H1 (cell line): ENCODE results near the gene CBFA2T2. TPM values are rescaled to one million over a fixed set of nuclear protein-coding genes. Genes with fewer than 3 reads are reported as not detected.

Experiments used
- CTCF ChIA-PET: fragments of 300-600 bp; sonication (Branson Sonifier 250); formaldehyde crosslinking; loops from one replicate; lab custom pipeline; 2021; ENCODE audit not compliant: partially characterized antibody; lab: Charles Lee
- POLR2A ChIA-PET: fragments of 300-600 bp; sonication (Branson Sonifier 250); formaldehyde crosslinking; loops from one replicate; lab custom pipeline; 2021; ENCODE audit warnings: inconsistent platforms; ENCODE audit not compliant: partially characterized antibody; lab: Charles Lee
- DNase-seq, 2 experiments: peaks; one replicate each; pipeline versions ENCODE4 v3.0.0 to v3.0.0-alpha.2; 2010 to 2022; ENCODE audit warnings: low spot score in 2 of 2, low read depth in 1 of 2, mixed read lengths in 1 of 2
- FAIRE-seq: peaks from 2 replicates; lab custom pipeline; 2011; peaks lifted over from hg19 to GRCh38; lab: Jason Lieb, UNC
- H2AFZ ChIP-seq: 2 replicates; pipeline ENCODE4 v1.8.1; 2012; ENCODE audit warnings: low read length, inconsistent platforms
- H2AK5ac ChIP-seq: 2 replicates; pipeline ENCODE4 v1.6.1; 2013; ENCODE audit warnings: low read depth, low read length
- H2BK120ac ChIP-seq: replicated peaks from 2 replicates; pipeline ENCODE3; 2013; ENCODE audit warnings: low read depth, low read length, inconsistent platforms
- H2BK12ac ChIP-seq: 2 replicates; pipeline ENCODE4 v1.6.1; 2013; ENCODE audit warnings: low read depth, low read length
- H2BK15ac ChIP-seq: 2 replicates; pipeline ENCODE4 v1.6.1; 2013; ENCODE audit warnings: low read length
- H2BK20ac ChIP-seq: 2 replicates; pipeline ENCODE4 v1.6.1; 2013; ENCODE audit warnings: low read length
- H2BK5ac ChIP-seq: 2 replicates; pipeline ENCODE4 v1.6.1; 2013; ENCODE audit warnings: low read depth, low read length
- H3K14ac ChIP-seq: 2 replicates; pipeline ENCODE4 v1.6.1; 2013; ENCODE audit warnings: inconsistent platforms; ENCODE audit not compliant: insufficient read length
- H3K18ac ChIP-seq: 2 replicates; pipeline ENCODE4 v1.6.1; 2013; ENCODE audit warnings: low read length; ENCODE audit errors: extremely low read depth
- H3K23ac ChIP-seq: 2 replicates; pipeline ENCODE4 v1.6.1; 2013; ENCODE audit warnings: inconsistent platforms; ENCODE audit not compliant: insufficient read length
- H3K23me2 ChIP-seq: 2 replicates; pipeline ENCODE4 v1.6.1; 2013; ENCODE audit warnings: low read depth, low read length
- H3K27ac ChIP-seq: 2 replicates; pipeline ENCODE4 v1.6.1; 2011; ENCODE audit warnings: low read depth, low read length, inconsistent platforms
- H3K27me3 ChIP-seq, 4 experiments: replicated peaks in 1 of 4; 1 replicate in 1 of 4; 2 replicates in 3 of 4; pipeline versions ENCODE4 v1.6.1 to v1.8.1; 2011 to 2013; ENCODE audit warnings: low read length in 3 of 4, mild to moderate bottlenecking in 3 of 4, inconsistent platforms in 2 of 4, mixed read lengths in 2 of 4, moderate library complexity in 1 of 4; ENCODE audit not compliant: control insufficient read depth in 3 of 4, insufficient read depth in 3 of 4; ENCODE audit errors: extremely low read depth in 1 of 4
- H3K36me3 ChIP-seq, 4 experiments: 2 replicates each; pipeline versions ENCODE4 v1.6.1 to v1.8.1; 2011 to 2013; ENCODE audit warnings: mild to moderate bottlenecking in 4 of 4, low read length in 3 of 4, moderate library complexity in 2 of 4, control low read depth in 1 of 4, inconsistent platforms in 1 of 4; ENCODE audit not compliant: insufficient read depth in 4 of 4, control insufficient read depth in 2 of 4
- H3K4ac ChIP-seq: replicated peaks from 2 replicates; pipeline ENCODE3; 2013; ENCODE audit warnings: low read length, low read depth, mixed read lengths, inconsistent platforms; ENCODE audit not compliant: insufficient read length
- H3K4me1 ChIP-seq, 4 experiments: replicated peaks in 1 of 4; 1 replicate in 1 of 4; 2 replicates in 3 of 4; pipeline versions ENCODE4 v1.6.1 to v1.8.1; 2011 to 2013; ENCODE audit warnings: low read length in 3 of 4, inconsistent platforms in 2 of 4, mixed read lengths in 1 of 4; ENCODE audit not compliant: insufficient read depth in 4 of 4, control insufficient read depth in 3 of 4
- H3K4me2 ChIP-seq, 2 experiments: 2 replicates each; pipeline versions ENCODE4 v1.6.1 to v1.8.1; 2011 to 2013; ENCODE audit warnings: low read depth in 2 of 2, low read length in 2 of 2, control low read depth in 1 of 2, inconsistent platforms in 1 of 2, mild to moderate bottlenecking in 1 of 2; ENCODE audit not compliant: insufficient read depth in 1 of 2
- H3K4me3 ChIP-seq, 4 experiments: fragments of 200-600, 300-600 bp in 1 of 4; sonication (generic), shearing (Covaris generic), sonication (Bioruptor Twin) in 1 of 4; 2 replicates each; pipeline versions ENCODE4 v1.5.1 to v1.8.1; 2011 to 2016; ENCODE audit warnings: low read length in 4 of 4, low read depth in 3 of 4, control low read depth in 2 of 4, inconsistent platforms in 2 of 4, mild to moderate bottlenecking in 2 of 4, mixed read lengths in 1 of 4, moderate library complexity in 1 of 4; ENCODE audit not compliant: insufficient read depth in 2 of 4; ENCODE audit errors: extremely low read depth in 1 of 4
- H3K56ac ChIP-seq: replicated peaks from 2 replicates; pipeline ENCODE3; 2013; ENCODE audit warnings: low read depth, mild to moderate bottlenecking, mixed read lengths, low read length, inconsistent platforms; ENCODE audit not compliant: insufficient read length
- H3K79me1 ChIP-seq: 2 replicates; pipeline ENCODE4 v1.6.1; 2013; ENCODE audit warnings: low read depth, low read length, control low read depth
- H3K79me2 ChIP-seq, 2 experiments: 2 replicates each; pipeline versions ENCODE4 v1.6.1 to v1.8.1; 2012 to 2013; ENCODE audit warnings: low read length in 2 of 2, mild to moderate bottlenecking in 2 of 2, inconsistent platforms in 1 of 2; ENCODE audit not compliant: insufficient read depth in 2 of 2, control insufficient read depth in 1 of 2
- H3K9ac ChIP-seq, 4 experiments: replicated peaks in 1 of 4; 1 replicate in 1 of 4; 2 replicates in 3 of 4; pipeline versions ENCODE4 v1.6.1 to v1.8.1; 2011 to 2013; ENCODE audit warnings: low read depth in 3 of 4, low read length in 3 of 4, control low read depth in 2 of 4, mild to moderate bottlenecking in 2 of 4, moderate library complexity in 2 of 4, inconsistent platforms in 1 of 4; ENCODE audit errors: extremely low read depth in 1 of 4
- H3K9me3 ChIP-seq, 2 experiments: 2 replicates each; pipeline versions ENCODE4 v1.6.1 to v1.8.1; 2012 to 2013; ENCODE audit warnings: mild to moderate bottlenecking in 2 of 2, moderate library complexity in 2 of 2, control low read depth in 1 of 2, inconsistent platforms in 1 of 2, low read depth in 1 of 2, low read length in 1 of 2, mixed read lengths in 1 of 2; ENCODE audit not compliant: insufficient read depth in 2 of 2
- H4K20me1 ChIP-seq, 2 experiments: replicated peaks in 1 of 2; 2 replicates each; pipeline versions ENCODE3 to v1.8.1; 2011 to 2013; ENCODE audit warnings: inconsistent platforms in 2 of 2, low read length in 2 of 2, mild to moderate bottlenecking in 1 of 2; ENCODE audit not compliant: insufficient read depth in 2 of 2, control insufficient read depth in 1 of 2
- H4K5ac ChIP-seq: 2 replicates; pipeline ENCODE4 v1.6.1; 2013; ENCODE audit warnings: low read length, low read depth, mixed read lengths, inconsistent platforms; ENCODE audit not compliant: insufficient read length
- H4K8ac ChIP-seq: 2 replicates; pipeline ENCODE4 v1.8.0; 2013; ENCODE audit warnings: mild to moderate bottlenecking, moderate library complexity, low read length, inconsistent platforms; ENCODE audit not compliant: insufficient read depth; ENCODE audit errors: extremely low read depth
- H4K91ac ChIP-seq: replicated peaks from 2 replicates; pipeline ENCODE3; 2013; ENCODE audit warnings: low read length, mixed read lengths, inconsistent platforms; ENCODE audit not compliant: insufficient read length
- POLR2AphosphoS5 ChIP-seq: IDR thresholded peaks from 2 replicates; pipeline ENCODE4 v1.6.1; 2011; ENCODE audit warnings: low read depth, low read length
- WGBS, 2 experiments: shearing (Covaris generic) in 1 of 2; methylation state at CpG; one replicate each; pipeline versions ENCODE4 v1.1.6 to v1.1.7; 2013 to 2015; ENCODE audit warnings: low lambda C conversion rate in 2 of 2, mixed read lengths in 2 of 2, inconsistent platforms in 1 of 2, low coverage in 1 of 2, missing lambda C conversion rate in 1 of 2; ENCODE audit not compliant: insufficient replicate concordance in 2 of 2, insufficient coverage in 1 of 2, insufficient read length in 1 of 2; ENCODE audit errors: extremely low coverage in 1 of 2, missing lambda C conversion rate in 1 of 2; 5-methylcytosine and 5-hydroxymethylcytosine counted together
- polyA plus RNA-seq, 7 experiments: library from polyadenylated mRNA; depleted of rRNA in 3 of 7; stranded (reverse) in 5 of 7; unstranded in 2 of 7; fragments of >200 nt in 5 of 7; fragments of 200-250 nt in 2 of 7; gene quantifications; 1 replicate in 5 of 7; 2 replicates in 1 of 7; 4 replicates in 1 of 7; pipeline versions ENCODE4 v1.2.1 to v1.2.3, GENCODE V29; 2011 to 2013; ENCODE audit warnings: missing spikeins in 2 of 7, mixed read lengths in 2 of 7
- total RNA-seq: library from RNA; stranded (reverse); fragmentation: NEBNext Ultra II Directional; extraction: Animal tissue kit (Norgen Biotek cat#: 25700); gene quantifications from 2 replicates; pipeline ENCODE4 v1.2.1, GENCODE V29; 2021

Gene CBFA2T2
- total and polyA plus RNA-seq, 2 of the 8 experiments (the other 6 are each of a cell fraction or from before 2014, with no cell fraction given): 11.6 to 12.9 TPM

- no peaks in the 10 kb centered on the region; the same call in 1 of the 2 replicates for H3K79me1 ChIP-seq
- no peak overlapping the region for H2BK120ac ChIP-seq
- no peak overlapping the region for H3K56ac ChIP-seq
- no peak overlapping the region for H3K14ac ChIP-seq
- H3K4me2 ChIP-seq: no peak overlapping the region
- H3K4me1 ChIP-seq: peaks cover 0 to 6% (median 0%) of the 10 kb centered on the region in 4 experiments; a peak in 1 of 7 replicates
- FAIRE-seq (no peak), DNase-seq (no peak)
- no peak overlapping the region for H2BK5ac ChIP-seq
- no peaks in the 10 kb centered on the region for H3K27me3 ChIP-seq
- no peak overlapping the region for H2BK12ac ChIP-seq
- no peak overlapping the region for H4K5ac ChIP-seq
- WGBS, 2 experiments: 82% methylated on average over 4 of the region's 4 CpGs; no CpG with 5 or more reads in 1 of the 2 experiments
- no peaks in the 10 kb centered on the region for H3K9me3 ChIP-seq
- no peak overlapping the region for H3K23ac ChIP-seq
- H3K23me2 ChIP-seq: no peaks in the 10 kb centered on the region
- H2BK15ac ChIP-seq: no peak overlapping the region
- ChIA-PET POLR2A (no interaction called here), CTCF (interaction anchor here (0.9 kb wide), 1 partner anchor 9 kb away, joined by 4 read pairs; no protein-coding TSS in a partner anchor)
- H3K79me2 ChIP-seq: no peaks in the 10 kb centered on the region
- H2BK20ac ChIP-seq: no peak overlapping the region
- H3K4me3 ChIP-seq: no peak overlapping the region
- H4K91ac ChIP-seq: no peak overlapping the region
- H3K4ac ChIP-seq: no peak overlapping the region
- no peak for TF ChIP-seq POLR2AphosphoS5
- no peaks in the 10 kb centered on the region for H3K36me3 ChIP-seq
- H2AK5ac ChIP-seq: no peak overlapping the region
- H3K9ac ChIP-seq: no peak overlapping the region
- H3K18ac ChIP-seq: no peak overlapping the region
- no peak overlapping the region for H3K27ac ChIP-seq
- H4K20me1 ChIP-seq: no peaks in the 10 kb centered on the region
- no peak overlapping the region for H2AFZ ChIP-seq
- H4K8ac ChIP-seq: no peak overlapping the region
Observed at GRCh38 chr20:33585413-33585812, 95.5 kb downstream of the CBFA2T2 start.
